Measurements from ENCODE around the gene ZNF627.
"Not testable (repeated sequence)": the region's sequence is repeated elsewhere in the genome, so short reads cannot be mapped to it uniquely, and the experiment has no call there.

The ZNF627 gene

DNA sequence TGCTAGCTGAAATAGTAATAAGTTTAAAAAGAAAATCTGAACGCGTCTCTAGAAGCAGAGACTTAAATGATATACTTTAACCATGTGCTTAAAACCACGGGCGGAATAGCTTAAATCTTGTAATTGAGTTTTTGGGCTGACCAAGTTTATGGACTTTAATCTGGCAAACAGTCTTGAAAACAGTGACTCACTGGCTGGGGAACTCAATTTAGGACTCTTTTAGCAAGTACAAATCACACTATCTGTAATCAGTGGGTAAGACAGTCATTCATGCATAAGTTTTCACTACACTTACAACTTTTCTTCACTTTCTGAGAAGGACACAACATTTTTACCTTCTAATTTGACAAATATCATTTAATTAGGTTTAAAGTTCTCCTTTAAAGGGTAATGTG is 26.8 kb downstream of the ZNF627 start:
- no peak for DNase-seq (ENCODE audit: low read depth, low spot score)

DNA sequence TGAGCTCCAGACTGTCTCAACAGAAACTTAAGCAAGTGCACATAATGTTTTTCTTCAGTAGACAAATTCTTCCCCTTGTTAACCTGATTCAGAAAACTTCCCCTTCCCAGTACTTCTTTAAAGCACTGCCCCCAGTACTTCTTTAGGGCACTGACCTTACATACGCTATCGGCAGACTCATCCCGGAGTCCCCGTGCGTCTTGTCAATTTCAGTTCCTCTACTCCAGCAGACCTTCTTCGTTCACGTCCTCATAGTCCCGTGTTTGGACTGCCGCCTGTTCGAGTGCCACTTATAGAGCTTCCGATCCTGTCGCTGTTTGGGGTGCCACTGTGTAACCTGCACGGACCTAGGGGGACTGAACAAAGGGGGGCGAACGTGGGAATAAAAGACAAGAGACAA is 29.0 kb downstream of the ZNF627 start:
- DNase-seq (ENCODE audit: low read depth, low spot score) = no peak

DNA sequence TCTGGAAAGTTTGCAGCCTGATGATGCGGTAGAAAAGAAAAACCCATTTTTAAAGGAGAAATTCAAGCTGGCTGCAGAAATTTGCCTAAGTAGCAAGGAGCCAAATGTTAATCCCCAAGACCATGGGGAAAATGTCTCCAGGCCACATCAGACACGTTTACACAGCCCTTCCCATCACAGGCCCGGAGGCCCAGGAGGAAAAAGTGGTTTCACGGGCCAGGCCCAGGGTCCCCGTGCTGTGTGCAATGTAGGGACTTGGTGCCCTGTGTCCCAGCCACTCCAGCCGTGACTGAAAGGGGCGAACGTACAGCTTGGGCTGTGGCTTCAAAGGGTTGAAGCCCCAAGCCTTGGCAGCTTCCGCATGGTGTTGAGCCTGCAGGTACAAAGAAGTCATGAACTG is 35.9 kb downstream of the ZNF627 start:
- DNase-seq (ENCODE audit: low read depth, low spot score) = no peak

DNA sequence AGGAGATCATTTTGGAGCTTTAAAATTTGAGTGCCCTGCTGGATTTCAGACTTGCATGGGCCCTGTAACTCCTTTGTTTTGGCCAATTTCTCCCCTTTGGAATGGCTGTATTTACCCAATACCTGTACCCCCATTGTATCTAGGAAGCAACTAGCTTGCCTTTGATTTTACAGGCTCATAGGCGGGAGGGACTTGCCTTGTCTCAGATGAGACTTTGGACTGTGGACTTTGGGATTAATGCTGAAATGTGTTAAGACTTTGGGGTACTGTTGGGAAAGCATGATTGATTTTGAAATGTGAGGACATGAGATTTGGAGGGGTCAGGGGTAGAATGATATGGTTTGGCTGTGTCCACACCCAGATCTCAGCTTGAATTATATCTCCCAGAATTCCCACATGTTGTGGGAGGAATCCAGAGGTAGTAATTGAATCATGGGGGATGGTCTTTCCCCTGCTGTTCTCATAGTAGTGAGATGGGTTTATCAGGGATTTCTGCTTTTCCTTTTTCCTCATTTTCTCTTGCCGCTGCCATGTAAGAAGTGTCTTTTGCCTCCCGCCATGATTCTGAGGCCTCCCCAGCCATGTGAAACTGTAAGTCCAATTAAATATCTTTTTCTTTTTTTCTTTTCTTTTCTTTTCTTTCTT is 36.9 kb downstream of the ZNF627 start:
- DNase-seq (ENCODE audit: low read depth, low spot score) = not testable (repeated sequence)

DNA sequence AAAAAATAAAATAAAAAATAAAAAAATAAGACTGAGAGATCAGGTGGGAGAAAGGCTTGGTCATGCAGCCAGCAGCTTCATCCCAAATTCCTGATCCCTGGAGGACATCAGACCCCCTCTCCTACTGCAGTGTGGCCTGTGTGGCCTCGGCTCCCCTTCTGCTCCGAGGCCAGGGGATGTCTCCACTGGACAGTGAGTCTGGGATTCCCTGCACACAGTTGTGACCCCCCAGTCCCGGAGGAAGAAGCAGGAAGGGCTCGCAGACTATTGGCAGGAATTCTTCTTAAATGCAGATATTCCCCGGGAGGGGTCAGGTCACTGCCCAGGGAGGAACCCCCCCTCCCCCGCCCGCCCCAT is 41.9 kb downstream of the ZNF627 start:
- no peak for DNase-seq (ENCODE audit: low read depth, low spot score)

DNA sequence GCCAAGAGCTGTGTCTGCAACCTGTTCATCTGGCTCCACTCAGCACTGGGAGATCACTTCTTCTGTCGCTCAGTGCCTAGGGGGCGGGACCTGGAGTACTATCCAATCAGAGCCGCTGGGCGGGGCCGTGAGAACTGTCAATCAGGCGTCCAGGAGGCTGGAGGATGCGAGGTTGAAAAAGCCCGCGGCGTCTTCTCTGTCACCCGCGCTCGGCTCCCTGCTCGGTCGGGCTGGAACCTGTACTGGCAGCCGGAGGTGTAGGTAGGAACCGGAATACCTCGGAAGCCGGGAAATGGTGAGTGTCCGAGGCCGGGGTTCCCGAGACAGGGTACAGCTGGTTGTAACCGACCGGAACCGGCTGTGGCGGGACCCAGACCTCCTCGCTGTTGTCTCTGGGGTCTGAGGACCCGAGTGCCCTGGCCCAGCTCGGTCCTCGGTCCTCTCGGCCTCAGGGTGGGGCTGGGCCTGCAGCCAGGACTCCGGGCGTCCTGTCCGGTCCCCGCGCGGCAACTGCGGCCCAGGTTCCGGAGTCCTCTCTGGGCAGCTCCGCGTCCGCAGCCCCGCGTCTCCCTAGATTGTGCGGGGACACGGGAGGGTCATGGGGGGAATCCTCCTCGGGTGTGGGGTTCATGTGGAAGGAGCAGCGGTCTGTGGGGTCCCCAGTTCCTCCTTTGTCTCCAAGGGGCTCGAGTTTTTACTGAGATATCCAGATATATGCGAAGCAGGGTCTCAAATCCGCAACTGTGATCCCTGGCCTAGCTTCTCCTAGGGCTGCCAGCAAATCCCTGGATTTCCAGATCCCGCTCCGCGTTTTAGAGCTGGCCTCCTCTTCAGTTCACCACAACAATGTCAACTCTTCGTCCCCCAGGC is 42.6 kb downstream of the ZNF627 start:
- peak; percentile 77 for DNase-seq (ENCODE audit: low read depth, low spot score)

DNA sequence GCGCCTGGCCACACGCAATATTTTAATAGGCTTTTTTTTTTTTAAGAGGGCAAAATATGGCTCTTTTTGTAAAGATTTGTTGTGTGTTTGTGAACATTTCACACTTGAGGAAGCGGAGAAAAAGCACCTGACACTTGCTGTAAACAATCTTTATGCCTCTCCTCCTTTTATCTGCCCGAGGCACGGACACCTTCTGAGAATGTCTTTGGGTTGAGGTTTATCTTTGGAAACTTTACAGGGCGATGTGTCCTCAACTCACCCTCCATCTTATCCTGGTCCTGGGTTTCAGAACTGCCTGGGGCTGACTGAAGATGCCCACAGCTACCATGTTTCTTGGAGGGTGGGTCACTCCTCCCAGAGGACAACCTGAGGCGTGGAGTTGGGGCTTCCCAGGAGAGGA is 44.0 kb downstream of the ZNF627 start:
- no peak for DNase-seq (ENCODE audit: low read depth, low spot score)

DNA sequence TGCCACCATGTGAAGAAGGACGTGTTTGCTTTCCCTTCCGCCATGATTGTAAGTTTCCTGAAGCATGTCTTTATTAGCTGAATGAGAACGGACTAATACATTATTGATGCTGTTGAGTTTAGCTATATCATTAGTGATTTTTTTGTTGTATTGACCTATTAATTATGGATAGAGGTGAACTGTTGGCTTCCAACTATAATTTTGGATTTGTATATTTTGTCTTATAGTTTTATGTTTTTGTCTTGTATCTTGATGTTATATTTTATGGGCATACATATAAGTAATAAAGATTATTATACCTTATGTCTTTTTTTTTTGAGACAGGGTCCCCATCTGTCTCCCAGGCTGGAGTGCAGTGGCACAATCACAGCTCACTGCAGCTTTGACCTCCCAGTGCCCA is 45.6 kb downstream of the ZNF627 start:
- no peak for DNase-seq (ENCODE audit: low read depth, low spot score)

DNA sequence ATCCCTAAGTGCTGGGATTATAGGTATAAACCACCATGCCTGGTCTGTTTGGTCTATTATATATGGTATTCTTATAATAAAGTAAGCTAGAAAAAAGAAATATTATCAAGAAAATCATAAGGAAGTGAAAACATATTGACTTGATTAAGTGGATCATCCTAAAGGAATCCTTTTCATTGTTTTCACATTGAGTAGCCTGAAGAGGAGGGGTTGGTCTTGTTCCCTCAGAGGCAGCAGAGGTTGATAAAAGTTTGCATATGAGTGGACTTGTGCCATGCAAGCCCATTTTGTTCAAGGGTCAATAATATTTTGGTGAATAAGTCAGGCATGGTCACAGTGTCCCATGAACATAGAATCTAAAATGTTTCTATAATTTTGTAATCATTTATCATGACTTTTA is 52.7 kb downstream of the ZNF627 start:
- no peak for DNase-seq (ENCODE audit: low read depth, low spot score)

DNA sequence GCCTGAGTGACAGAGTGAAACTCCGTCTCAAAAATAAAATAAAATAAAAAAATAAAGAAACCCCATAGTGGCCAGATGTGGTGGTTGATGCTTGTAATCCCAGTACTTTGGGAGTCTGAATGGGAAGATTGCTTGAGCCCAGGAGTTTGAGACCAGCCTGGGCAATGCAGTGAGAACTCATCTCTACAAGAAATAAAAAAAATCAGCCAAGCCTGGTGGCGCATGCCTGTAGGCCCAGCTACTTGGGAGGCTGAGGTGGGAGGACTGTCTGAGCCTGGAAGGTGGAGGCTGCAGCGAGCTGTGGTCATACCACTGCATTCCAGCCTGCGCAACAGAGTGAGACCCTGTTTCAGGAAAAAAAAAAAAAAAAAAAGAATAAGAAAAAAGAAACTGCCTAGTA is 53.8 kb downstream of the ZNF627 start:
- DNase-seq (ENCODE audit: low read depth, low spot score) = no peak

DNA sequence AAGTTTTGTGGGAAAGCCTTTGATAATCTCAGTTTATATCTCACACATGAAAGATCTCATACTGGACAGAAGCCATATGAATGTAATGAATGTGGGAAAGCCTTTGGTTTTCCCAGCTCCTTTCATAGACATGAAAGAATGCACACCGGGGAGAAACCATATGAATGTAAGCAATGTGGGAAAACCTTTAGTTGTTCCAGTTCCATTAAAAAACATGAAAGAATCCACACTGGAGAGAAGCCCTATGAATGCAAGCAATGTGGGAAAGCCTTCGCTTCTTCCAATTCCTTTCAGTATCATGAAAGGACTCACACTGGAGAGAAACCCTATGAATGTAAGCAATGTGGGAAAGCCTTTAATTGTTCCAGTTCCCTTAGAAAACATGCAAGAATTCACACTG is 54.8 kb downstream of the ZNF627 start:
- no peak for DNase-seq (ENCODE audit: low read depth, low spot score)

DNA sequence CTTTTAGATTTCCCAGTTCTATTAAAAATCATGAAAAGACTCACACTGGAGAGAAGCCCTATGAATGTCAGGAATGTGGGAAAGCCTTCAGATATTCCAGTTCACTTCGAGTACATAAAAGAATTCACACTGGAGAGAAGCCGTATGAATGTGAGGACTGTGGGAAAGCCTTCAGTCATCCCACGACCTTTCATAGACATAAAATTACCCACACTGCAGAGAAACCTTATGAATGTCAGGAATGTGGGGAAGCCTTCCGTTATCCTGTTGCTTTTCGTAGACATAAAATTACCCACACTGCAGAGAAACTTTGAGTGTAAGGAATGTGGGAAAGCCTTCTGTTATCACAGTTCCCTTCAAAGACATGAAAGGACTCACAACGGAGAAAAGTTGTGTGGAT is 55.2 kb downstream of the ZNF627 start:
- DNase-seq (ENCODE audit: low read depth, low spot score) = no peak

DNA sequence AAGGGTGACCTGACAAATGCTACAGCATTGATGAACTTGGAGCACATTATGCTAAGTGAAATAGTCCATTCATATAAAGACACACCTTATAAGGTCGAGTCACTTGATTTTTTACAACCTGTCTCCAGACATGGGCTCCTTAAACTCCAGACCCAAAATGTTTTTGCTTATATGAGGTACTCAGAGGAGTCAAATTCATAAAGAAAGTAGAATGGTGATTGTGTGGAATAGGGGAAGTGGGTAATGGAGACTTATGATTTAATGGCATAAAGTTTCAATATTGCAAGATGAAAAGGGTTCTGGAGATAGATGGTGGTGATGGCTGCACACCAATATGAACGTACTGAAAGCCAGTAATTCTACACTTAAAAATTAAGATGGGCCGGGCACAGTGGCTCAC is 59.3 kb downstream of the ZNF627 start:
- no peak for DNase-seq (ENCODE audit: low read depth, low spot score)

DNA sequence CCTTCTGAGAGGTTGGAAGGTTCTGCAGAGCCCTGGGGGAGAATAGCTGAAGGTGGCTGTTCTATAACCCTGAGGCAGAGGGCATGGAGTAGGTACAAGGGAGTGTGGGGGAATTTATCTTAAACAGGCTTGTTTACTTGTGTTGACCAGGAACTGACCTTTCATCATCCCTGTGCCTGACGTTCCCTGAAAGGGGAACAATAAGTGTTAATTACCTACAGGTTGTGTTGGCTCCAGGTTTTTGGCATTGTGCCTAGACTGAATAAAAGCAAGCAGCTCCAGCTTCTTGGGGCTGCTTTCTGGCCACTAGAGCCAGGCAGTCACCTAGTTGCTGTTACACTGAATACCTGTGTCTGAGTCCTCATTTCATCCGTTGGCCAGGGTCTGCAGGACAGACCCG is 60.0 kb downstream of the ZNF627 start:
- DNase-seq (ENCODE audit: low read depth, low spot score) = no peak

DNA sequence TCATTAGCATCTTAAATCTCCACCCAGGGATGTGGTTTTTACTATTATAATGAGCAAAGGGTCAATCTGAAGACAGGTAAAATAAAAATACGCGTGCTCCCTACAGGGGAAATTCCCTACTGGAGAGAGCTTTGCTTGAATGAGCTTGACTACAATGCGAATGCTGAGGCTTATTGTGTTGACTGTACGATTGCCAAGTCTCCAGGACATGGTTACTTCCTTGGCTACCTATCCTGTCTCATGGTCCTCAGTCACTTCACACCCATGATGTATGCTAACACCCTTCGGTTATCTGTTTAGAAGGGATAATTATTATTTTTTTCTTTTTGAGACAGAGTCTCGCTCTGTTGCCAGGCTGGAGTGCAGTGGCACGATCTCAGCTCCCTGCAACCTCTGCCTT is 61.7 kb downstream of the ZNF627 start:
- no peak for DNase-seq (ENCODE audit: low read depth, low spot score)

DNA sequence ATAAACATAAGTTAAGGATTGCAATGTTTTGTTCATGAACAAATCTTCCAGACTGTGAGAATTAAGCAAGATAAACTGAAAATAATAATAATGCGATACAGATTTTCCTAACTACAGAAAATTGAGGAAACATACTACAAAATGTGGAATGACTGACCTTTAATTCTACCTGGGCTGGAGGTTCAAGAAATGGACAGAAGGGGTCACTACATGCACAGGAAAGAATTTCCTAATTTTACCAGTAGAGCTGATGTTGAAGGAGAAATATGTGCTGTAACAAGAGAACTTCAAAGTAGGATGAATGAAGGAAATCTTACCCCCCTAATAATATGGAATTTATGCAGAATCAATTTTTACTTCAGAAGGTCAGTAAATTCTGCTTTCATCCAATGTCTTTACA is 62.3 kb downstream of the ZNF627 start:
- DNase-seq (ENCODE audit: low read depth, low spot score) = no peak

DNA sequence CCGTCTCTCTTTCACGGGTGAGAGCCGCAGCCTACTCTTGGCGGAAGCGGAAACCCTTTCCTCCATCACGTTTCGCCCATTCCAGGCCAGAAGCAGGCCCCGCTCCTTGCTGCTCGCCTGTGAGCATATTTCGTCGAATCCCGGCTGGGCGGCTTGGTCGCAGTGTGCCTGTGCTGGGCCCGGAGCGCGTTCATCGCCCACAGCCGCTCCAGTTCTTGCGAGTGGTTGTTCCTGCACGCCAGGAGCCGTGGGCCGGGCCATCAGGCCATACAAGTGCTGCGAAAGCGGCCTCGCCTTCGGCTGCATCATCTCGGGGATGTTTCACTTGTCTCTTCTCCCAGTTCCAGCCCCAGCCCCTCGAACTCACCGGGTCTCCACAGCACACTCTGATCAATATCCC is 65.0 kb downstream of the ZNF627 start:
- DNase-seq (ENCODE audit: low read depth, low spot score) = no peak

DNA sequence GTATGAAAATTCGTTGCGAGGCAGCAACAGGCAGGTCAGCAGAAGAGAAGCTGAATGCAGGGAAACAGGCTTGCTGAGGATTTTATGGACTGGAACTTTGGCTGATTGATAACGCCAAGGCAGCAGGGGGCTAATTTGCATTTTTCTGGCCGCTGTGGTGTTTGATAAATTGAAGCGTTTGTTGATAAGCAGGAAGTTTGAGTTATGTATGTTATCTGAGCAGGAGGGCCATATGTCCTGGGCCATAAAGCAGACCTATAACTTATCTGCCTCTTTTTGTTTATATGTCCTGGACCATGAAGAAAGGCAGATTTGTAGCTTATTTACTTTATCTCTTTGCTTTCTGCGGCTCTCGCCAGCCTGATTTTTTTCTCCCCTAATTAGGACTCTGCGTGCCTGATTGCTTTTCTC is 65.9 kb downstream of the ZNF627 start:
- no peak for DNase-seq (ENCODE audit: low read depth, low spot score)
